HG03521 (cell line): ENCODE measurements around the gene GDI2.
"Not testable (repeated sequence)": the region's sequence is repeated elsewhere in the genome, so short reads cannot be mapped to it uniquely, and the experiment has no call there.

Source experiments
- ATAC-seq: cut with Tn5 transposase; IDR thresholded peaks from one replicate; pipeline ENCODE4 v1.9.1; 2021; ENCODE audit warnings: mild to moderate bottlenecking, moderate library complexity; ENCODE audit not compliant: unreplicated experiment

GDI2 gene

GRCh38 chr10:5828725-5829124 is 15.5 kb upstream of the GDI2 start:
- ATAC-seq = no peak

GRCh38 chr10:5827841-5828240 is 14.6 kb upstream of the GDI2 start:
- ATAC-seq = no peak

- not testable (repeated sequence) for ATAC-seq
Observed at GRCh38 chr10:5826511-5826910, 13.3 kb upstream of the GDI2 start.

GRCh38 chr10:5818894-5819293 is 5.7 kb upstream of the GDI2 start:
- ATAC-seq = no peak

GRCh38 chr10:5818048-5818331 is 4.8 kb upstream of the GDI2 start:
- no peak for ATAC-seq

- ATAC-seq = no peak
Observed at GRCh38 chr10:5817322-5818047, 4.3 kb upstream of the GDI2 start.

- ATAC-seq = no peak
Observed at GRCh38 chr10:5816170-5816569, 2.9 kb upstream of the GDI2 start.

- ATAC-seq = no peak
Observed at GRCh38 chr10:5814110-5815107, 1.2 kb upstream of the GDI2 start.

- ATAC-seq = peak; percentile 19
Observed at GRCh38 chr10:5813091-5813340, 218 bp downstream of the GDI2 start.

- peak; percentile 28 for ATAC-seq
Observed at GRCh38 chr10:5812283-5813090, 747 bp downstream of the GDI2 start.

- ATAC-seq = no peak
Observed at GRCh38 chr10:5811387-5811821, 1.8 kb downstream of the GDI2 start.

- no peak for ATAC-seq
Observed at GRCh38 chr10:5810225-5810624, 3.0 kb downstream of the GDI2 start.

GRCh38 chr10:5809527-5810154 is 3.6 kb downstream of the GDI2 start:
- ATAC-seq = no peak

GRCh38 chr10:5808783-5809392 is 4.3 kb downstream of the GDI2 start:
- not testable (repeated sequence) for ATAC-seq

GRCh38 chr10:5806745-5807144 is 6.5 kb downstream of the GDI2 start:
- no peak for ATAC-seq

GRCh38 chr10:5805711-5806110 is 7.5 kb downstream of the GDI2 start:
- ATAC-seq = no peak

- ATAC-seq = no peak
Observed at GRCh38 chr10:5805260-5805659, 8.0 kb downstream of the GDI2 start.

- ATAC-seq = no peak
Observed at GRCh38 chr10:5804386-5804785, 8.8 kb downstream of the GDI2 start.

GRCh38 chr10:5800782-5801181 is 12.5 kb downstream of the GDI2 start:
- no peak for ATAC-seq

GRCh38 chr10:5794236-5794635 is 19.0 kb downstream of the GDI2 start:
- ATAC-seq = no peak

- ATAC-seq = no peak
Observed at GRCh38 chr10:5789626-5790025, 23.6 kb downstream of the GDI2 start.
